ENCODE results near the gene SYK. TPM values are rescaled to one million over a fixed set of nuclear protein-coding genes. Genes with fewer than 3 reads are reported as not detected.

SYK gene
- total and polyA plus RNA-seq, 2 experiments from 2014 or later = 4.9 to 5.1 TPM

DNA sequence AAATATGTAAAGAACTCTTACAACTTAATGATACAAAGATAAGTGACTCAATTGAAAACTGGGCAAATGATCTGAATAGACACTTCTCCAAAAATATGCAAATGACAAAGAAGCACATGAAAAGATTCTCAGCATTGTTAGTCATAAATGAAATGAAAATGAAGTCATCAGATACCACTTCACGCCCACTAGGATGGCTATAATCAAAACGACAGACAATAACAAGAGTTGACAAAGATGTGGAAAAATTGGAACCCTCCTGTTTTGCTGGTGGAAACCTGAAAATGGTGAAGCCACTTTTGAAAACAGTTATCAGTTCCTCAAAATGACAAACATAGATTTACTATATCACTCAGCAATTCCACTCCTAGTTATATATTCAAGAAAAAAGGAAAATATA, 7.9 kb upstream of the SYK start:
- no peaks in the 10 kb centered on the region for H3K27me3 ChIP-seq
- 95% methylated on average over 2 of the region's 2 CpGs for WGBS (ENCODE audit: low lambda C conversion rate, missing lambda C conversion rate)
- H3K4me3 ChIP-seq = no peak overlapping the region
- H3K4me1 ChIP-seq (ENCODE audit: insufficient read depth) = no peaks in the 10 kb centered on the region
- H3K9me2 ChIP-seq (replicated peaks; ENCODE audit: insufficient read depth) = no peaks in the 10 kb centered on the region
- DNase-seq (ENCODE audit: low spot score) = no peak
- no peak overlapping the region for H2AFZ ChIP-seq
- H3K36me3 ChIP-seq (replicated peaks; ENCODE audit: insufficient read depth, low read depth) = no peaks in the 10 kb centered on the region
- TF ChIP-seq, protein P1, sequence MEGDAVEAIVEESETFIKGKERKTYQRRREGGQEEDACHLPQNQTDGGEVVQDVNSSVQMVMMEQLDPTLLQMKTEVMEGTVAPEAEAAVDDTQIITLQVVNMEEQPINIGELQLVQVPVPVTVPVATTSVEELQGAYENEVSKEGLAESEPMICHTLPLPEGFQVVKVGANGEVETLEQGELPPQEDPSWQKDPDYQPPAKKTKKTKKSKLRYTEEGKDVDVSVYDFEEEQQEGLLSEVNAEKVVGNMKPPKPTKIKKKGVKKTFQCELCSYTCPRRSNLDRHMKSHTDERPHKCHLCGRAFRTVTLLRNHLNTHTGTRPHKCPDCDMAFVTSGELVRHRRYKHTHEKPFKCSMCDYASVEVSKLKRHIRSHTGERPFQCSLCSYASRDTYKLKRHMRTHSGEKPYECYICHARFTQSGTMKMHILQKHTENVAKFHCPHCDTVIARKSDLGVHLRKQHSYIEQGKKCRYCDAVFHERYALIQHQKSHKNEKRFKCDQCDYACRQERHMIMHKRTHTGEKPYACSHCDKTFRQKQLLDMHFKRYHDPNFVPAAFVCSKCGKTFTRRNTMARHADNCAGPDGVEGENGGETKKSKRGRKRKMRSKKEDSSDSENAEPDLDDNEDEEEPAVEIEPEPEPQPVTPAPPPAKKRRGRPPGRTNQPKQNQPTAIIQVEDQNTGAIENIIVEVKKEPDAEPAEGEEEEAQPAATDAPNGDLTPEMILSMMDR (IDR thresholded peaks at IDR 0.05; ENCODE audit: poor library complexity) = no peak
- TF ChIP-seq EZH2 (IDR thresholded peaks at IDR 0.05; ENCODE audit: borderline replicate concordance) (no peak), EZH2phosphoT487 (IDR thresholded peaks at IDR 0.05; ENCODE audit: low read depth, severe bottlenecking, unreplicated experiment) (no peak)
- no peaks in the 10 kb centered on the region for H3K9me3 ChIP-seq (ENCODE audit: low read depth)
- H3K27ac ChIP-seq = no peak overlapping the region
- H3K4me2 ChIP-seq = no peak overlapping the region
- H4K20me1 ChIP-seq (ENCODE audit: insufficient read depth, poor library complexity, severe bottlenecking) = no peaks in the 10 kb centered on the region
- no peaks in the 10 kb centered on the region for H3K79me2 ChIP-seq

DNA sequence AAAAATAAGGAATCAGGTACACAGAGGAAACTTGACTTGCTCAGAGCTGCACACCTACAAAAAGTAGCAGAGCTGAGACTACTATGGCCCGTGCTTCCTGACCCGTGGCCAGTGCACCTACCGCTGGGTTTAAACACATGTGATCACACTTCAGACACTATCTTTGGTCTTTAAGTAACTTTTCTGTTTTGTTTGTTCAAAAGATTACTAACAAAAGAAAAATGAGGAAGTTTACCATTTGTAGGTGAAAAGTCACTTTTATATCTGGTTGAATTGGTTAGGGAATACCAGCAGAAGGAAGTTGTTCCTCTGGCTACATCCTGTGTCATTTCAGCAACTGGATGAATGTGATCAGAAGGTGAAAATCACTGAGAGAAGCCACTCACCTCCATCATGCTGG, 6.5 kb upstream of the SYK start:
- H4K20me1 ChIP-seq (ENCODE audit: insufficient read depth, poor library complexity, severe bottlenecking) = no peaks in the 10 kb centered on the region
- no peaks in the 10 kb centered on the region for H3K9me3 ChIP-seq (ENCODE audit: low read depth)
- TF ChIP-seq EZH2phosphoT487 (IDR thresholded peaks at IDR 0.05; ENCODE audit: low read depth, severe bottlenecking, unreplicated experiment) (no peak), EZH2 (IDR thresholded peaks at IDR 0.05; ENCODE audit: borderline replicate concordance) (no peak)
- TF ChIP-seq, protein P1 (IDR thresholded peaks at IDR 0.05; ENCODE audit: poor library complexity) = no peak
- DNase-seq (ENCODE audit: low spot score) = no peak
- H3K4me2 ChIP-seq = no peak overlapping the region
- H3K4me1 ChIP-seq (ENCODE audit: insufficient read depth) = no peaks in the 10 kb centered on the region
- no peaks in the 10 kb centered on the region for H3K36me3 ChIP-seq (replicated peaks; ENCODE audit: insufficient read depth, low read depth)
- H3K27ac ChIP-seq = no peak overlapping the region
- no peaks in the 10 kb centered on the region for H3K9me2 ChIP-seq (replicated peaks; ENCODE audit: insufficient read depth)
- no peaks in the 10 kb centered on the region for H3K79me2 ChIP-seq
- H2AFZ ChIP-seq = no peak overlapping the region
- peaks cover 7% of the 10 kb centered on the region for H3K27me3 ChIP-seq
- WGBS (ENCODE audit: low lambda C conversion rate, missing lambda C conversion rate) = 81% methylated on average over 3 of the region's 3 CpGs
- H3K4me3 ChIP-seq = no peak overlapping the region

DNA sequence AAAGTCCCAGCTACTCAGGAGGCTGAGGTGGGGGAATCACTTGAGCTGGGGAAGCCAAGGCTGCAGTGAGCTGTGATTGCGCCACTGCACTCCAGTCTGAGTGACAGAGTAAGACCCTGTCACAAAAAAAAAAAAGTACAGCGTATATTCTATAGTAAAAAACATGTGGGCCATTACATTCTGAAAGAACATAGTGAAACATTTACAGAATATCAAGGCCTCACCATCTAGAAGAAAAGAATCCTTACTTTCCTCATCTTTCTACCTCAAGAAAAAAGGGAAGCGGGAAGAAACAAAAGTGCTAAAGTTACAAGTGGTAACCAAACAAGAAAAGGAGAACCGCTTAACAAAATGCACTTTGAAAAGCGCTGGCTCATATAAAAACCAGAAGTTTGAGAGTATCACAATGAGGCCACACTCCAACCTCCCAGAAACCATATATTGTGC, 5.7 kb upstream of the SYK start:
- Histone ChIP-seq H3K36me3 (replicated peaks; ENCODE audit: insufficient read depth, low read depth) (no peaks in the 10 kb centered on the region), H3K4me2 (no peak overlapping the region), H3K27me3 (peaks cover 15% of the 10 kb centered on the region), H2AFZ (no peak overlapping the region), H3K79me2 (no peaks in the 10 kb centered on the region), H3K9me2 (replicated peaks; ENCODE audit: insufficient read depth) (no peaks in the 10 kb centered on the region), H3K4me1 (ENCODE audit: insufficient read depth) (no peaks in the 10 kb centered on the region), H3K9me3 (ENCODE audit: low read depth) (no peaks in the 10 kb centered on the region), H4K20me1 (ENCODE audit: insufficient read depth, poor library complexity, severe bottlenecking) (no peaks in the 10 kb centered on the region), H3K4me3 (no peak overlapping the region), H3K27ac (no peak overlapping the region)
- WGBS (ENCODE audit: low lambda C conversion rate, missing lambda C conversion rate) = 94% methylated on average over 5 of the region's 5 CpGs
- no peak for TF ChIP-seq EZH2phosphoT487 (IDR thresholded peaks at IDR 0.05; ENCODE audit: low read depth, severe bottlenecking, unreplicated experiment)
- TF ChIP-seq, protein P1 (IDR thresholded peaks at IDR 0.05; ENCODE audit: poor library complexity) = no peak
- TF ChIP-seq EZH2 (IDR thresholded peaks at IDR 0.05; ENCODE audit: borderline replicate concordance) = no peak
- no peak for DNase-seq (ENCODE audit: low spot score)
